ENCODE measurements around the gene SESTD1.
"Not testable (repeated sequence)": the region's sequence is repeated elsewhere in the genome, so short reads cannot be mapped to it uniquely, and the experiment has no call there.

SESTD1 gene

GRCh38 chr2:179207047-179207446 is 57.6 kb downstream of the SESTD1 start:
- Mint-ChIP-seq H3K27ac (no peak overlapping the region), H3K27me3 (no peaks in the 10 kb centered on the region), H3K4me1 (no peaks in the 10 kb centered on the region), H3K4me3 (no peak overlapping the region), H3K9me3 (peaks cover 9% of the 10 kb centered on the region), H3K36me3 (peaks cover 3% of the 10 kb centered on the region)
- DNase-seq = no peak
- CTCF ChIA-PET = interaction anchor here (0.6 kb wide), 1 partner anchor 319 kb away, joined by 3 read pairs; no protein-coding TSS in a partner anchor

- CTCF ChIA-PET = no interaction called here
- Mint-ChIP-seq H3K27me3 (no peaks in the 10 kb centered on the region), H3K27ac (no peak overlapping the region), H3K9me3 (peaks cover 8% of the 10 kb centered on the region), H3K36me3 (peaks cover 3% of the 10 kb centered on the region), H3K4me1 (no peaks in the 10 kb centered on the region), H3K4me3 (no peak overlapping the region)
- DNase-seq = no peak
These were observed 62.8 kb downstream of the SESTD1 start for GRCh38 chr2:179201869-179202268.

- H3K4me1 Mint-ChIP-seq, H3K9me3 Mint-ChIP-seq, H3K27me3 Mint-ChIP-seq, CTCF ChIA-PET, H3K27ac Mint-ChIP-seq, H3K4me3 Mint-ChIP-seq, DNase-seq, H3K36me3 Mint-ChIP-seq: not testable (repeated sequence)
These were observed 68.6 kb downstream of the SESTD1 start for GRCh38 chr2:179195926-179196590.

GRCh38 chr2:179195141-179195540 is 69.5 kb downstream of the SESTD1 start:
- DNase-seq = no peak
- CTCF ChIA-PET = no interaction called here
- H3K4me1 Mint-ChIP-seq = peaks cover 6% of the 10 kb centered on the region
- peaks cover 3% of the 10 kb centered on the region for H3K36me3 Mint-ChIP-seq
- H3K27ac Mint-ChIP-seq = no peak overlapping the region
- H3K9me3 Mint-ChIP-seq = no peaks in the 10 kb centered on the region
- H3K27me3 Mint-ChIP-seq = no peaks in the 10 kb centered on the region
- H3K4me3 Mint-ChIP-seq = no peak overlapping the region

- Mint-ChIP-seq H3K9me3 (peaks cover 4% of the 10 kb centered on the region), H3K4me3 (no peak overlapping the region), H3K4me1 (peaks cover 6% of the 10 kb centered on the region), H3K27ac (no peak overlapping the region), H3K36me3 (peaks cover 8% of the 10 kb centered on the region), H3K27me3 (no peaks in the 10 kb centered on the region)
- no peak for DNase-seq
- CTCF ChIA-PET = no interaction called here
These were observed 70.8 kb downstream of the SESTD1 start for GRCh38 chr2:179193759-179194394.

- Mint-ChIP-seq H3K27me3 (no peaks in the 10 kb centered on the region), H3K4me1 (peaks cover 6% of the 10 kb centered on the region), H3K27ac (no peak overlapping the region), H3K9me3 (peaks cover 4% of the 10 kb centered on the region), H3K36me3 (peaks cover 16% of the 10 kb centered on the region), H3K4me3 (no peak overlapping the region)
- CTCF ChIA-PET = no interaction called here
- no peak for DNase-seq
These were observed 73.5 kb downstream of the SESTD1 start for GRCh38 chr2:179191110-179191509.

GRCh38 chr2:179186126-179186525 is 78.5 kb downstream of the SESTD1 start:
- Mint-ChIP-seq H3K27me3 (no peaks in the 10 kb centered on the region), H3K4me1 (no peaks in the 10 kb centered on the region), H3K9me3 (peaks cover 4% of the 10 kb centered on the region), H3K27ac (no peak overlapping the region), H3K36me3 (peaks cover 16% of the 10 kb centered on the region), H3K4me3 (no peak overlapping the region)
- CTCF ChIA-PET = interaction anchor here (1.2 kb wide), 1 partner anchor 226 kb away, joined by 3 read pairs; no protein-coding TSS in a partner anchor
- no peak for DNase-seq

- CTCF ChIA-PET = no interaction called here
These were observed 80.0 kb downstream of the SESTD1 start for GRCh38 chr2:179184610-179185009.

GRCh38 chr2:179181002-179181401 is 83.6 kb downstream of the SESTD1 start:
- no peak overlapping the region for H3K4me3 Mint-ChIP-seq
- no peak overlapping the region for H3K27ac Mint-ChIP-seq

More at GRCh38 chr2:179184610-179185009, 80.0 kb downstream of the SESTD1 start:
- Mint-ChIP-seq H3K27me3 (no peaks in the 10 kb centered on the region), H3K9me3 (peaks cover 4% of the 10 kb centered on the region), H3K4me1 (no peaks in the 10 kb centered on the region), H3K4me3 (no peak overlapping the region), H3K27ac (no peak overlapping the region), H3K36me3 (peaks cover 14% of the 10 kb centered on the region)
- DNase-seq = no peak

GRCh38 chr2:179180242-179180641 is 84.4 kb downstream of the SESTD1 start:
- no peak for DNase-seq
- Mint-ChIP-seq H3K27me3 (no peaks in the 10 kb centered on the region), H3K4me3 (no peak overlapping the region), H3K36me3 (peaks cover 7% of the 10 kb centered on the region), H3K27ac (no peak overlapping the region), H3K4me1 (no peaks in the 10 kb centered on the region), H3K9me3 (no peaks in the 10 kb centered on the region)
- CTCF ChIA-PET = interaction anchor here (0.6 to 0.8 kb wide), 2 partner anchors 115 to 386 kb away, joined by 3 read pairs; no protein-coding TSS in a partner anchor

More at GRCh38 chr2:179181002-179181401, 83.6 kb downstream of the SESTD1 start:
- no peak for DNase-seq
- Mint-ChIP-seq H3K36me3 (peaks cover 3% of the 10 kb centered on the region), H3K27me3 (no peaks in the 10 kb centered on the region), H3K9me3 (no peaks in the 10 kb centered on the region), H3K4me1 (no peaks in the 10 kb centered on the region)
- CTCF ChIA-PET = no interaction called here

- no peak overlapping the region for H3K27ac Mint-ChIP-seq
- no peaks in the 10 kb centered on the region for H3K27me3 Mint-ChIP-seq
These were observed 84.9 kb downstream of the SESTD1 start for GRCh38 chr2:179179719-179180118.

GRCh38 chr2:179177694-179178093 is 86.9 kb downstream of the SESTD1 start:
- Mint-ChIP-seq H3K36me3 (peaks cover 7% of the 10 kb centered on the region), H3K4me1 (no peaks in the 10 kb centered on the region), H3K4me3 (no peak overlapping the region), H3K27ac (no peak overlapping the region), H3K9me3 (no peaks in the 10 kb centered on the region), H3K27me3 (no peaks in the 10 kb centered on the region)
- DNase-seq = no peak
- CTCF ChIA-PET = no interaction called here

More at GRCh38 chr2:179179719-179180118, 84.9 kb downstream of the SESTD1 start:
- Mint-ChIP-seq H3K36me3 (peaks cover 7% of the 10 kb centered on the region), H3K4me1 (no peaks in the 10 kb centered on the region), H3K4me3 (no peak overlapping the region), H3K9me3 (no peaks in the 10 kb centered on the region)
- DNase-seq = no peak
- CTCF ChIA-PET = interaction anchor here (0.6 to 0.8 kb wide), 2 partner anchors 115 to 386 kb away, joined by 3 read pairs; no protein-coding TSS in a partner anchor

GRCh38 chr2:179174240-179174639 is 90.4 kb downstream of the SESTD1 start:
- CTCF ChIA-PET = interaction anchor here (0.6 kb wide), 1 partner anchor 1587 kb away, joined by 3 read pairs; no protein-coding TSS in a partner anchor
- no peaks in the 10 kb centered on the region for H3K27me3 Mint-ChIP-seq
- no peaks in the 10 kb centered on the region for H3K4me1 Mint-ChIP-seq
- DNase-seq = no peak
- no peaks in the 10 kb centered on the region for H3K9me3 Mint-ChIP-seq
- H3K36me3 Mint-ChIP-seq = peaks cover 10% of the 10 kb centered on the region
- no peak overlapping the region for H3K27ac Mint-ChIP-seq
- no peak overlapping the region for H3K4me3 Mint-ChIP-seq

- CTCF ChIA-PET = no interaction called here
- H3K4me1 Mint-ChIP-seq = no peaks in the 10 kb centered on the region
- peaks cover 10% of the 10 kb centered on the region for H3K36me3 Mint-ChIP-seq
- H3K27me3 Mint-ChIP-seq = no peaks in the 10 kb centered on the region
- H3K4me3 Mint-ChIP-seq = no peak overlapping the region
- no peak overlapping the region for H3K27ac Mint-ChIP-seq
- no peaks in the 10 kb centered on the region for H3K9me3 Mint-ChIP-seq
- DNase-seq = no peak
These were observed 91.7 kb downstream of the SESTD1 start for GRCh38 chr2:179172894-179173293.

GRCh38 chr2:179171371-179171770 is 93.3 kb downstream of the SESTD1 start:
- Mint-ChIP-seq H3K4me1 (no peaks in the 10 kb centered on the region), H3K9me3 (no peaks in the 10 kb centered on the region)

More at GRCh38 chr2:179171371-179171770, 93.3 kb downstream of the SESTD1 start:
- CTCF ChIA-PET = no interaction called here
- H3K36me3 Mint-ChIP-seq = peaks cover 13% of the 10 kb centered on the region
- no peak for DNase-seq
- H3K4me3 Mint-ChIP-seq = no peak overlapping the region
- no peak overlapping the region for H3K27ac Mint-ChIP-seq
- H3K27me3 Mint-ChIP-seq = no peaks in the 10 kb centered on the region

All from activated naive CD4-positive, alpha-beta T cell treated with anti-CD3 and anti-CD28 coated beads, Interleukin-2, amount 10 ng/mL, durations not matched to agents 7 days and 5 days (primary cell).